Stomach (tissue), 4 donors: ENCODE data around the gene TTC9.

Experiments
- CTCF ChIP-seq, 7 experiments: fragments of 450-650 bp in 4 of 7; fragments of 200-600 bp in 3 of 7; sonication (generic) in 3 of 7; IDR thresholded peaks; one replicate each; pipeline ENCODE4 v1.5.1; 2016 to 2019; ENCODE audit warnings: antibody characterized with exemption in 7 of 7, control low read depth in 2 of 7, mild to moderate bottlenecking in 1 of 7
- EP300 ChIP-seq: sonication (generic); formaldehyde crosslinking; IDR thresholded peaks from one replicate; pipeline ENCODE4 v1.6.1; 2017; ENCODE audit warnings: antibody characterized with exemption
- POLR2A ChIP-seq, 4 donors: fragments of 450-650 bp; IDR thresholded peaks; one replicate each; pipeline ENCODE4 v1.6.1; 2016; ENCODE audit warnings: antibody characterized with exemption in 4 of 4, control low read depth in 2 of 4, mild to moderate bottlenecking in 1 of 4, moderate library complexity in 1 of 4

GRCh38 chr14:70622111-70622712, 19.5 kb upstream of the TTC9 start:
- TF ChIP-seq CTCF (IDR thresholded peaks at IDR 0.05) (peak in 5 of 7 experiments; percentile 64 to 92 (median 74)), POLR2A (IDR thresholded peaks at IDR 0.05) (no peak), EP300 (no peak)
